GM12878 (cell line): ENCODE data around the gene PLA2G5. TPM values are rescaled to one million over a fixed set of nuclear protein-coding genes. Genes with fewer than 3 reads are reported as not detected.

Experiments
- ATAC-seq: fragments of 200-7000 bp; cut with Tn5 transposase; 3 replicates; pipeline ENCODE4 v1.9.1; 2020; ENCODE audit warnings: mild to moderate bottlenecking, moderate library complexity
- BruUV-seq: library from RNA; stranded (reverse); fragments of 400-500 nt; replicated peaks from 2 replicates; lab custom pipeline; 2021; lab: Mats Ljungman, UMichigan
- CTCF ChIA-PET: fragments of 300-600 bp; sonication (Branson Sonifier 250); formaldehyde crosslinking; extraction: SDS; loops from one replicate; lab custom pipeline; 2021; ENCODE audit warnings: inconsistent platforms; lab: Yijun Ruan, JAX
- POLR2A ChIA-PET: fragments of 350-600 bp; formaldehyde crosslinking; extraction: SDS; loops from one replicate; lab custom pipeline; 2021; ENCODE audit warnings: inconsistent platforms; lab: Charles Lee
- RAD21 ChIA-PET: fragments of 300-600 bp; sonication (Branson Sonifier 250); formaldehyde crosslinking; loops from one replicate; lab custom pipeline; 2023; ENCODE audit warnings: antibody characterized with exemption; ENCODE audit not compliant: unreplicated experiment; lab: Charles Lee
- SMC1A ChIA-PET: fragments of 300-600 bp; sonication (Branson Sonifier 250); formaldehyde crosslinking; loops from one replicate; lab custom pipeline; 2023; ENCODE audit not compliant: unreplicated experiment, uncharacterized antibody; lab: Charles Lee
- DNase-seq: peaks from one replicate; pipeline ENCODE4 v3.0.0-alpha.2; 2011; ENCODE audit warnings: low read depth, low spot score
- FAIRE-seq: peaks from 3 replicates; lab custom pipeline; 2011; peaks lifted over from hg19 to GRCh38; lab: Jason Lieb, UNC
- H2AFZ ChIP-seq: 2 replicates; pipeline ENCODE4 v1.6.0; 2011; ENCODE audit warnings: low read depth, low read length, control low read depth; ENCODE audit not compliant: control insufficient read depth
- H3K27ac ChIP-seq: 2 replicates; pipeline ENCODE4 v1.5.1; 2011; ENCODE audit warnings: control low read depth; ENCODE audit not compliant: control insufficient read depth, insufficient read depth
- H3K27me3 ChIP-seq, 2 experiments: replicated peaks in 1 of 2; 2 replicates each; pipeline versions ENCODE4 v1.6.0 to v1.6.1; 2011; ENCODE audit warnings: low read length in 1 of 2; ENCODE audit not compliant: control insufficient read depth in 2 of 2, insufficient read depth in 2 of 2
- H3K36me3 ChIP-seq, 2 experiments: 2 replicates each; pipeline ENCODE4 v1.5.1; 2011; ENCODE audit warnings: low read length in 1 of 2; ENCODE audit not compliant: control insufficient read depth in 2 of 2, insufficient read depth in 2 of 2
- H3K4me1 ChIP-seq: 2 replicates; pipeline ENCODE4 v1.6.1; 2011; ENCODE audit warnings: mild to moderate bottlenecking, low read length, moderate library complexity, mixed read lengths; ENCODE audit not compliant: control insufficient read depth, insufficient read depth
- H3K4me2 ChIP-seq: 2 replicates; pipeline ENCODE4 v1.6.0; 2011; ENCODE audit warnings: control low read depth; ENCODE audit not compliant: control insufficient read depth, insufficient read depth
- H3K4me3 ChIP-seq: fragments of 200-600 bp; sonication (generic); 2 replicates; pipeline ENCODE4 v1.5.1; 2016
- H3K79me2 ChIP-seq: 2 replicates; pipeline ENCODE4 v1.6.0; 2011; ENCODE audit warnings: low read length; ENCODE audit not compliant: control insufficient read depth, insufficient read depth
- H3K9ac ChIP-seq: 2 replicates; pipeline ENCODE4 v1.8.0; 2011; ENCODE audit warnings: low read length, control low read depth, mixed read lengths; ENCODE audit not compliant: control insufficient read depth, insufficient read depth
- H3K9me3 ChIP-seq: replicated peaks from 3 replicates; pipeline ENCODE4 v1.5.1; 2011; ENCODE audit warnings: mild to moderate bottlenecking, low read length; ENCODE audit not compliant: control insufficient read depth, insufficient read depth
- H4K20me1 ChIP-seq: 2 replicates; pipeline ENCODE4 v1.6.0; 2011; ENCODE audit not compliant: control insufficient read depth, insufficient read depth
- MYC ChIP-seq: IDR thresholded peaks from 2 replicates; pipeline ENCODE4 v1.6.1; 2011; ENCODE audit warnings: mild to moderate bottlenecking, low read length, moderate library complexity, inconsistent platforms; ENCODE audit not compliant: insufficient read depth, insufficient replicate concordance, insufficient read length, severe bottlenecking
- RUNX3 ChIP-seq: IDR thresholded peaks from 2 replicates; pipeline ENCODE4 v1.6.1; 2012; ENCODE audit warnings: low read length, inconsistent platforms
- YBX1 ChIP-seq: fragments of 450-650 bp; IDR thresholded peaks from 2 replicates; pipeline ENCODE4 v1.6.1; 2016; ENCODE audit warnings: antibody characterized with exemption
- ZZZ3 ChIP-seq: IDR thresholded peaks from 2 replicates; pipeline ENCODE4 v1.6.1; 2011; ENCODE audit warnings: low read depth; ENCODE audit not compliant: control insufficient read depth, insufficient read length
- WGBS: methylation state at CpG from one replicate; pipeline ENCODE4 v1.1.6; 2016; ENCODE audit warnings: low lambda C conversion rate; ENCODE audit not compliant: insufficient replicate concordance, insufficient coverage; ENCODE audit errors: missing lambda C conversion rate; 5-methylcytosine and 5-hydroxymethylcytosine counted together
- in situ Hi-C: fragments of 300-500 bp; cut with MboI; formaldehyde crosslinking; loops from 9 replicates; pipeline ENCODE4 v1.14.3; 2018; ENCODE audit warnings: mixed read lengths
- intact Hi-C: fragments of 100-400 bp; cut with micrococcal nuclease; formaldehyde crosslinking; loops from one replicate; pipeline ENCODE4 v1.14.2; 2022; ENCODE audit not compliant: unreplicated experiment
- polyA plus RNA-seq, 11 experiments: library from polyadenylated mRNA; depleted of rRNA in 4 of 11; unstranded in 6 of 11; stranded (reverse) in 5 of 11; fragments of >200 nt; fragmentation: Nextera tagmentation in 4 of 11; fragmentation: Illumina TruSeq in 1 of 11; extraction: Ambion mirVana in 4 of 11; extraction: Trizol in 1 of 11; gene quantifications; 1 replicate in 1 of 11; 2 replicates in 10 of 11; pipeline versions ENCODE4 v1.2.1 to v1.2.3, GENCODE V29; 2011 to 2016; ENCODE audit warnings: inconsistent platforms in 2 of 11, missing spikeins in 2 of 11, low read depth in 1 of 11
- total RNA-seq, 4 experiments: library from RNA; depleted of rRNA in 3 of 4; stranded (reverse); fragments of >200 nt in 3 of 4; fragmentation: Illumina TruSeq in 1 of 4; extraction: Trizol in 1 of 4; gene quantifications; 2 replicates each; pipeline versions ENCODE4 v1.2.1 to v1.2.3, GENCODE V29; 2013 to 2021
- TF ChIP-seq, protein P1 (sequence below): fragments of 450-650 bp; IDR thresholded peaks from 2 replicates; pipeline ENCODE4 v1.6.1; 2017; ENCODE audit warnings: mild to moderate bottlenecking, moderate library complexity
- TF ChIP-seq, protein P2 (sequence below): fragments of 450-650 bp; IDR thresholded peaks from 2 replicates; pipeline ENCODE4 v1.6.1; 2017; ENCODE audit warnings: mild to moderate bottlenecking, moderate library complexity

PLA2G5 gene
- total and polyA plus RNA-seq, 10 of the 15 experiments (the other 5 are each of a cell fraction or from before 2014, with no cell fraction given), result 0.10 to 0.19 (median 0.17) TPM; not detected in 7

DNA sequence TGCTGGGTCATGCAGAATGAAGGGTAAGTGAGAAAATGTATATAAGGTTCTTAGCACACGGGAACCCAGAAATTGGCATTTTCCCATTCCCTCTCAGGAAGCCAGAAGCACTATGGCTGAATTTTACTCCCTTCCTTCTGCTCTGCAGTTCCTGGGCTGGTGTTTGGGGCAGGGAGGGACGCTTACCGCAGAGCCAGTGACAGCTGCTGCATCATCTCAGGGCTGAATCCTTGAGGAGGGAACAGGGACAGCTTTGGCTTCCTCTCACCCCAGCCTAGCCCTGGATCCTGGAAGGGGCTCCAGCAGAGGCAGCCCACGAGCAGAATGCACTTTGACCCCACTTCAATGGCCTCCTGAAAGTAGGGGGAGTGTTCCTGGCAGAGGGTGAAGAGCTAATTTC is 37.4 kb downstream of the PLA2G5 start:
- no peaks in the 10 kb centered on the region; the same call in 1 of the 2 replicates for H3K4me1 ChIP-seq
- intact Hi-C loops (no loop called here), in situ Hi-C loops (no loop called here)
- H3K9ac ChIP-seq, result no peak overlapping the region
- ATAC-seq (no peak), FAIRE-seq (no peak), DNase-seq (no peak)
- TF ChIP-seq YBX1, result no peak
- no peak for TF ChIP-seq MYC
- POLR2A ChIA-PET, result no interaction called here
- H4K20me1 ChIP-seq, result no peaks in the 10 kb centered on the region
- no peak overlapping the region for H2AFZ ChIP-seq
- RAD21 ChIA-PET, result no interaction called here
- WGBS, result 45% methylated on average over 4 of the region's 4 CpGs
- BruUV-seq, result no TSS peak
- H3K27ac ChIP-seq, result no peak overlapping the region
- SMC1A ChIA-PET, result interaction anchor here (1.0 kb wide), 1 partner anchor 11 kb away, joined by 3 read pairs; no protein-coding TSS in a partner anchor
- H3K36me3 ChIP-seq, result no peaks in the 10 kb centered on the region
- H3K9me3 ChIP-seq, result no peaks in the 10 kb centered on the region
- CTCF ChIA-PET, result interaction anchor here (0.7 kb wide), 1 partner anchor 44 kb away, joined by 4 read pairs; no protein-coding TSS in a partner anchor
- H3K4me2 ChIP-seq, result no peak overlapping the region
- no peaks in the 10 kb centered on the region for H3K27me3 ChIP-seq
- no peaks in the 10 kb centered on the region for H3K79me2 ChIP-seq
- H3K4me3 ChIP-seq, result no peak overlapping the region

DNA sequence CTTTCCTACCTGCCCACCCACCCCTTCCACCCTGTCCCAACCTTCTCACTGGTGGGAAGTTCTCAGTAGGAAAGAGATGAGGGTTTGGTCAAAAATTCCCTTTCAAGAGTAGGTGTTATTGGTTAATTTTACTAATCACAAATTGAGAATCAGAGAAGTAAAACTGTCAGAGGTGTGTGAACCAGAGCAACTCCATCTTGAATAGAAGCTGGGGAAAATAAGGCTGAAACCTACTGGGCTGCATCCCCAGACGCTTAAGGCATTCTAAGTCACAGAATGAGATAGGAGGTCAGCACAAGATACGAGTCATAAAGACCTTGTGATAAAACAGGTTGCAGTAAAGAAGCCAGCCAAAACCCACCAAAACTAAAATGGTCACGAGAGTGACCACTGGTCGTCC is 37.8 kb downstream of the PLA2G5 start:
- H3K4me1 ChIP-seq, result no peaks in the 10 kb centered on the region; the same call in 1 of the 2 replicates
- no peaks in the 10 kb centered on the region for H3K79me2 ChIP-seq
- no peak for ATAC-seq
- DNase-seq, result no peak
- no peak overlapping the region for H2AFZ ChIP-seq
- ChIA-PET POLR2A (no interaction called here), SMC1A (interaction anchor here (1.0 kb wide), 1 partner anchor 11 kb away, joined by 3 read pairs; no protein-coding TSS in a partner anchor), RAD21 (no interaction called here), CTCF (interaction anchor here (0.6 to 0.7 kb wide), 2 partner anchors 16 to 43 kb away, joined by 3 to 4 read pairs; no protein-coding TSS in a partner anchor)
- no peaks in the 10 kb centered on the region for H3K27me3 ChIP-seq
- FAIRE-seq, result no peak
- H3K9me3 ChIP-seq, result no peaks in the 10 kb centered on the region
- H3K9ac ChIP-seq, result no peak overlapping the region
- H3K4me2 ChIP-seq, result no peak overlapping the region
- intact Hi-C loops (no loop called here), in situ Hi-C loops (no loop called here)
- 42% methylated on average over 4 of the region's 4 CpGs for WGBS
- H3K4me3 ChIP-seq, result no peak overlapping the region
- BruUV-seq, result no TSS peak
- H3K27ac ChIP-seq, result no peak overlapping the region
- no peaks in the 10 kb centered on the region for H4K20me1 ChIP-seq
- no peaks in the 10 kb centered on the region for H3K36me3 ChIP-seq
- TF ChIP-seq, protein P1, sequence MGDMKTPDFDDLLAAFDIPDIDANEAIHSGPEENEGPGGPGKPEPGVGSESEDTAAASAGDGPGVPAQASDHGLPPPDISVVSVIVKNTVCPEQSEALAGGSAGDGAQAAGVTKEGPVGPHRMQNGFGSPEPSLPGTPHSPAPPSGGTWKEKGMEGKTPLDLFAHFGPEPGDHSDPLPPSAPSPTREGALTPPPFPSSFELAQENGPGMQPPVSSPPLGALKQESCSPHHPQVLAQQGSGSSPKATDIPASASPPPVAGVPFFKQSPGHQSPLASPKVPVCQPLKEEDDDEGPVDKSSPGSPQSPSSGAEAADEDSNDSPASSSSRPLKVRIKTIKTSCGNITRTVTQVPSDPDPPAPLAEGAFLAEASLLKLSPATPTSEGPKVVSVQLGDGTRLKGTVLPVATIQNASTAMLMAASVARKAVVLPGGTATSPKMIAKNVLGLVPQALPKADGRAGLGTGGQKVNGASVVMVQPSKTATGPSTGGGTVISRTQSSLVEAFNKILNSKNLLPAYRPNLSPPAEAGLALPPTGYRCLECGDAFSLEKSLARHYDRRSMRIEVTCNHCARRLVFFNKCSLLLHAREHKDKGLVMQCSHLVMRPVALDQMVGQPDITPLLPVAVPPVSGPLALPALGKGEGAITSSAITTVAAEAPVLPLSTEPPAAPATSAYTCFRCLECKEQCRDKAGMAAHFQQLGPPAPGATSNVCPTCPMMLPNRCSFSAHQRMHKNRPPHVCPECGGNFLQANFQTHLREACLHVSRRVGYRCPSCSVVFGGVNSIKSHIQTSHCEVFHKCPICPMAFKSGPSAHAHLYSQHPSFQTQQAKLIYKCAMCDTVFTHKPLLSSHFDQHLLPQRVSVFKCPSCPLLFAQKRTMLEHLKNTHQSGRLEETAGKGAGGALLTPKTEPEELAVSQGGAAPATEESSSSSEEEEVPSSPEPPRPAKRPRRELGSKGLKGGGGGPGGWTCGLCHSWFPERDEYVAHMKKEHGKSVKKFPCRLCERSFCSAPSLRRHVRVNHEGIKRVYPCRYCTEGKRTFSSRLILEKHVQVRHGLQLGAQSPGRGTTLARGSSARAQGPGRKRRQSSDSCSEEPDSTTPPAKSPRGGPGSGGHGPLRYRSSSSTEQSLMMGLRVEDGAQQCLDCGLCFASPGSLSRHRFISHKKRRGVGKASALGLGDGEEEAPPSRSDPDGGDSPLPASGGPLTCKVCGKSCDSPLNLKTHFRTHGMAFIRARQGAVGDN, result peak; percentile 54; the same call in 1 of the 2 replicates
- TF ChIP-seq, protein P2, sequence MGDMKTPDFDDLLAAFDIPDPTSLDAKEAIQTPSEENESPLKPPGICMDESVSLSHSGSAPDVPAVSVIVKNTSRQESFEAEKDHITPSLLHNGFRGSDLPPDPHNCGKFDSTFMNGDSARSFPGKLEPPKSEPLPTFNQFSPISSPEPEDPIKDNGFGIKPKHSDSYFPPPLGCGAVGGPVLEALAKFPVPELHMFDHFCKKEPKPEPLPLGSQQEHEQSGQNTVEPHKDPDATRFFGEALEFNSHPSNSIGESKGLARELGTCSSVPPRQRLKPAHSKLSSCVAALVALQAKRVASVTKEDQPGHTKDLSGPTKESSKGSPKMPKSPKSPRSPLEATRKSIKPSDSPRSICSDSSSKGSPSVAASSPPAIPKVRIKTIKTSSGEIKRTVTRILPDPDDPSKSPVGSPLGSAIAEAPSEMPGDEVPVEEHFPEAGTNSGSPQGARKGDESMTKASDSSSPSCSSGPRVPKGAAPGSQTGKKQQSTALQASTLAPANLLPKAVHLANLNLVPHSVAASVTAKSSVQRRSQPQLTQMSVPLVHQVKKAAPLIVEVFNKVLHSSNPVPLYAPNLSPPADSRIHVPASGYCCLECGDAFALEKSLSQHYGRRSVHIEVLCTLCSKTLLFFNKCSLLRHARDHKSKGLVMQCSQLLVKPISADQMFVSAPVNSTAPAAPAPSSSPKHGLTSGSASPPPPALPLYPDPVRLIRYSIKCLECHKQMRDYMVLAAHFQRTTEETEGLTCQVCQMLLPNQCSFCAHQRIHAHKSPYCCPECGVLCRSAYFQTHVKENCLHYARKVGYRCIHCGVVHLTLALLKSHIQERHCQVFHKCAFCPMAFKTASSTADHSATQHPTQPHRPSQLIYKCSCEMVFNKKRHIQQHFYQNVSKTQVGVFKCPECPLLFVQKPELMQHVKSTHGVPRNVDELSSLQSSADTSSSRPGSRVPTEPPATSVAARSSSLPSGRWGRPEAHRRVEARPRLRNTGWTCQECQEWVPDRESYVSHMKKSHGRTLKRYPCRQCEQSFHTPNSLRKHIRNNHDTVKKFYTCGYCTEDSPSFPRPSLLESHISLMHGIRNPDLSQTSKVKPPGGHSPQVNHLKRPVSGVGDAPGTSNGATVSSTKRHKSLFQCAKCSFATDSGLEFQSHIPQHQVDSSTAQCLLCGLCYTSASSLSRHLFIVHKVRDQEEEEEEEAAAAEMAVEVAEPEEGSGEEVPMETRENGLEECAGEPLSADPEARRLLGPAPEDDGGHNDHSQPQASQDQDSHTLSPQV, result peak; percentile 66; the same call in 1 of the 2 replicates
- TF ChIP-seq ZZZ3 (no peak), RUNX3 (no peak)
